22Rv1 (cell line): Measurements from ENCODE around the gene GALNT16.

Experiments
- CTCF ChIP-seq: fragments of 450-650 bp; IDR thresholded peaks from 2 replicates; pipeline ENCODE4 v1.5.1; 2017; ENCODE audit warnings: mild to moderate bottlenecking
- ZFX ChIP-seq: fragments of 450-650 bp; IDR thresholded peaks from 2 replicates; pipeline ENCODE4 v1.6.1; 2017; ENCODE audit warnings: antibody characterized with exemption, borderline replicate concordance

GRCh38 chr14:69333791-69334337 lies 73.9 kb downstream of the GALNT16 start:
- TF ChIP-seq CTCF (no peak), ZFX (no peak)
